HG03066 (cell line): ENCODE measurements around the gene DNAAF8.
"Not testable (repeated sequence)": the region's sequence is repeated elsewhere in the genome, so short reads cannot be mapped to it uniquely, and the experiment has no call there.

Source experiments
- ATAC-seq: cut with Tn5 transposase; IDR thresholded peaks from one replicate; pipeline ENCODE4 v1.9.1; 2021; ENCODE audit warnings: low read depth; ENCODE audit not compliant: unreplicated experiment

The DNAAF8 gene

DNA sequence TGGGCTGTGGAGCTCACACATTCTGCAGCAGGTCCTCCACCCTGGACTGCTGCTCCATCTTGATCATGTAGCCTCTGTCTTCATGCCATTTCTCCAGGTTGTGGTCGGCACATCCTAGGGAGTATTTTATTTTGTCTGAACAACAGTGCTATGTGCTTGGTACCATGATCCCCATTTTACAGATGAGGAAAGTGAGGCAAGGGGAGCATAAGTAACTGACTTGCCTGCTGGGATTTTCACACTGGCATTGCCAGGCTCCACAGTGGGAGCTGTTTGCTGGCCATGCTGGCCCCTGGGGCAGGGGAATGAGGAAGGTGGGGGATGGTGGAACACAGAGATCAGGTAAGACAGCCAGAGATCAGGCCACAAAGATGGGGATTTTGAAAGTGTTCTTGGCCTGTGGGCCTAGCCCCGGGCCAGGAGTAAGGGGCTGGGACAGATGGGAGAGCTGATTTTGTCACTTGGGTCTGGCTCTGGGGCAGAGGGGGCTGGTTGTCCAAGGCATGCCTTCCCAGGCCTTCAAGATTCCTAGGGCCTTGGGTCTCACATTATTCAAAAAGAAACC, 41.9 kb downstream of the DNAAF8 start:
- no peak for ATAC-seq

DNA sequence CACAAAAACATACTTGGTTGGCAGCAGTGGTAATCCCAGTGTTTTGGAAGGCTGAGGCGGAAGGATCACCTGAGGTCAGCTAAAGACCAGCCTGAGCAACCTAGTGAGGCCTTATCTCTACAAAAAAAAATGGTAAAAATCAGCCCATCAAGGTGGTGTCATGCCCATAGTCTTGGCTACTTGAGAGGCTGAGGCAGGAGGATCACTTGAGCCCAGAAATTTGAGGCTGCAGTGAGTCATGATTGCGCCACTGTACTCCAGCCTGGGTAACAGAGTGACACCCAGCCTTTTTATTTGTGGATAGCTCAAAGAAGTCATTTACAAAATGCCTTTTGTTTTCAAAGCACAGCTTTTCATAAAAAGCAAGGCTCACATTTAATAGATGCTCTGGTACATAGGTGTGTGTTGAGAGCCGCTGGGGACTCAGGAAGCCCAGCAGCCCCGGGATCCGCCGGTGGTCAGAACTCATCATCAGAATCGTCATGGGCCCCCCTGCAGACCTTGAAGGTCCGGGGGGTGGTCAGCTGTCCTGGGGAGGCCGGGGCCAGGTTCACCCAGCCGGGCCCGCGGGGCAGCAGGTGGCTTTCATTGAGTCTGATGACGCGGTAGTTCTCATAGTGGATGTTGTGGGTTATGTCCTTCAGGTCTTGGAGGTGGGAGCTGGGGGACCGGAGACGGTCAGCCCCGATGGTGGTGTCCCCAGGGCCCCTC, 43.2 kb downstream of the DNAAF8 start:
- no peak for ATAC-seq

DNA sequence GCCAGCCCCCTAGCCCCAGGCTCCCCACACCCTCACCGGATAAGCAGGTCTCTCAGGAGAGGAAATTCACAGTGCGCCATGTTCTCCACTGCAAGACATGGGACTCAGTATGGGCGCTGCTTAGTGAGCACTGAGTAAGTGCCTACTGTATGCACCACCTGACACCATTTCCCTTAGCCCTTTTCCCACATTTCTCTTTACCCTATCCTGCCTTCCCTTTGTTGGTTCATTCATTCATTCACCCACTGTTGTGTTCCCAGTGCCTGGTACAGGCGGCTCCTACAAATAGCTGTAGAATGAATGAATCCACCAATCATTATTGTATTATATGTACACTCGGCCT, 43.7 kb downstream of the DNAAF8 start:
- no peak for ATAC-seq

DNA sequence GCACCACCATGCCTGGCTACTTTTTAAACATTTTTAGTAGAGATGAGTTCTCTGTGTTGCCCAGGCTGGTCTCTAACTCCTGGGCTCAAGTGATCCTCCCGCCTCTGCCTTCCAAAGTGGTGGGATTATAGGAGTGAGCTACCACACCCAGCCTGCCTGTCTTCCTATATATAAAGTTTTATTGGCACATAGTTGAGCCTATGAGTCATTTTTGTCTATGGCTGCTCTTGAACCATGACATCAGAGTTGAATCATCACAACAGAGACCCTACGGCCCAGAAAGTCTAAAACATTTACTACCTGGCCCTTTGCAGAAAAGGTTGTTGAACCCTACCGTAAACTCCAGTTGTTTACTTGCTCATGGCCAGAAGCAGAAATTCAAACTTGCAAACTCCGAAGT, 45.9 kb downstream of the DNAAF8 start:
- ATAC-seq = no peak

DNA sequence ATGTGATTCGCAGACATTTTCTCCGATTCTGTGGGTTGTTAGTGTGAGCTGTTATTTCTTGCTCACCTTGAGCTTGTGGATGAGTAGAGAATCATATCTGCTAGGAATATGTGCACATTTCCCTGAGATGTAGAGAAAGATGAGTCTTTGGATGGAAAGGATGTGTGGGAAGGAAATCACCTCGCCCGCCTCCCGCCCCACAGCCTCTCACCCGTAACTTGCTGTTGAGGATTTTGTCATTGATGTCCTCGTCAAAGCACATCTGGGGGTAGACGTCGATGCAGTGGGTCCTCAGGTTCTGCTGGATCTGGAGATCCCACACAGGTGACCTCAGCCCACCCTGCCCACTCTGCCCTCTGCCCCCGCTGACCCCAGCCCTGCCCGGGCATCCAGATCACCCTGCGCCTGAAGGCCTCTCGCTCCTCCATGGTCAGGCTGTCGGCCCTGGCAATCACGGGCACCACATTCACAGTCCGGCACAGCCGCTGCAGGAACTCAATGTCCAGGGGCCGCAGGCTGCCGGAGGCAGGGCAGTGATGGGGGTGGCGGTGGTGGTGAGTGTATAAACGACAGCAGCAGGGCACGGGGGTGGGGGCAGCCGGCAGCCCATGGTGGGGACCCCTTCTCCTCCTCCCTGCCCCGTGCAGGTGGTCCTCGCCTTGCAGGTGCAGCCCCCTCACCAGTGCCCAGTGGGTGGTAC, 49.1 kb downstream of the DNAAF8 start:
- no peak for ATAC-seq

DNA sequence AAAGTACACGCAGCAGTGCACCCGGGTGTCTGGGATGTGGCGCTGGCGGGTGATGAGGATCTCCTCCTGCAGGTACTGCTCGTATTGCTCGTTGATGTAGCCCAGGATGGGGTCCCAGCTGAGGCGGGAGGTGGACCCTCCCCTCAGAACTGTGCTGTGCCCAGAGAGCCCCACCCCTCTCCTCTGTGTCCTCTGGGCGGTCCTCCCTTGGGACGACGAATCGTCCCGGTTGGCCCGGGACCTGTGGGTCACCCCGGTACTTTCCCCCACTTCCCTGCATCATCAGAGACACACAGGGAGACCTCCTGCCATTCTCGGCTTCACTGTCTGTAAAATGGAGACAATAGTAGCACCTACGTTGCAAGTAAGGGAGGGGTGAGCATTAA, 49.6 kb downstream of the DNAAF8 start:
- ATAC-seq = no peak

DNA sequence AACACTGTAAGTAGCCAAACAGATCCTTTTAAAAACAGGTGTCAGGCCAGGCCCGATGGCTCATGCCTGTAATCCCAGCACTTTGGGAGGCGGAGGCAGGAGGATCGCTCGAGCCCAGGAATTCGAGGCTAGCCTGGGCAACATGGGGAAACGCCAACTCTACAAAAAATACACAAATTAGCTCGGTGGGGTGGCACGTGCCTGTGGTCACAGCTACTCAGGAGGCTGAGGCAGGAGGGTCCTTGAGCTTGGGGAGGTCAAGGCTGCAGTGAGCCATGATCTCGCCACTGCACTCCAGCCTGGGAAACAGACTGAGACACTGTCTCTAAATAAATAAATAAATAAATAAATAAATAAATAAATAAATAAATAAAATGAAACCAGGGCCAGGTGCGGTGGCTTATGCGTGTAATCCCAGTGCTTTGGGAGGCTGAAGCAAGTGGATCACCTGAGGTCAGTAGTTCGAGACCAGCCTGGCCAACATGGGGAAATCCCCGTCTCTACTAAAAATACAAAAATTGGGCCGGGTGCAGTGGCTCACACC, 50.2 kb downstream of the DNAAF8 start:
- not testable (repeated sequence) for ATAC-seq

DNA sequence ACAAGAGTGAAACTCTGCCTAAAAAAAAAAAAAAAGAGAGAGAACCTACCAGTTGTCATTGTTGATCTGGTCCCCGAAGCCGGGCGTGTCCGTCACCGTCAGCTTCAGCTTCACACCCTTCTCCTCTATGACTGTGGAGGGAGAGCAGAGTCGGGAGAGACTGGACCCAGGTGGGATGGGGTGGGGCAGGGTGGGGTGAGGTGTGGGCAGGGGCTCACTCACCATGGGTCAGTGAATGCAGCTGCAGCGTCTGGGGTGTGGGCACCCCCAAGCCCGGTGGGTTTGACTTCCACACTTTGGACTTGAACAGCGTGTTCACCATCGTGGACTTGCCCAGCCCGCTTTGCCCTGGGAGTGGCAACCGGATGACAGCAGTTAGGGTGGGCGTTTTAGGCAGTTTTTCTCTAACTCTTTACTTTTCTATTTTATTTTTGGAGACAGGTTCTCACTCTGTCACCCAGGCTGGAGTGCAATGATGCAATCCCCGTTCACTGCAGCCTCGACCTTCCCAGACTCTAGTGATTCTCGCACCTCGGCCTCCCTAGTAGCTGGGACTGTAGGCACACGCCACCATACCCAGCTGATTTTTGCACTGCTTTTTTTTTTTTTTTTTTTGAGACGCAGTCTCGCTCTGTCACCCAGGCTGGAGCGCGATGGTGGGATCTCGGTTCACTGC, 51.6 kb downstream of the DNAAF8 start:
- ATAC-seq = no peak

DNA sequence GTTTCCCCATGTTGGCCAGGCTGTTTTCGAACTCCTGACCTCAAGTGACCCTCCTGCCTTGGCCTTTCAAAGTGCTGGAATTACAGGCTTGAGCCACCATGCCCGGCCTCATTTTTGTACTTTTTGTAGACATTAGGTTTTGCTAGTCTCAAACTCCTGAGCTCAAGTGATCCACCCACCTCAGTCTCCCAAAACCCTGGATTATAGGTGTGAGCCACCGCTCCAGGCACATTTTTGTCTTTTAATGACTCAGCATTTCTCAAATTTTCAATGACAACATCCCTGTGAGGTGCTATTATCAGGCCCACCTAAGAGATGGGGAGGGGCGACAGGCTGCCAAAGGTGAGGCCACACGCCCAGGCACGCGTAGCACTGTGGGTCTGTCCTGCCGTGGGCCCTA, 52.7 kb downstream of the DNAAF8 start:
- no peak for ATAC-seq

DNA sequence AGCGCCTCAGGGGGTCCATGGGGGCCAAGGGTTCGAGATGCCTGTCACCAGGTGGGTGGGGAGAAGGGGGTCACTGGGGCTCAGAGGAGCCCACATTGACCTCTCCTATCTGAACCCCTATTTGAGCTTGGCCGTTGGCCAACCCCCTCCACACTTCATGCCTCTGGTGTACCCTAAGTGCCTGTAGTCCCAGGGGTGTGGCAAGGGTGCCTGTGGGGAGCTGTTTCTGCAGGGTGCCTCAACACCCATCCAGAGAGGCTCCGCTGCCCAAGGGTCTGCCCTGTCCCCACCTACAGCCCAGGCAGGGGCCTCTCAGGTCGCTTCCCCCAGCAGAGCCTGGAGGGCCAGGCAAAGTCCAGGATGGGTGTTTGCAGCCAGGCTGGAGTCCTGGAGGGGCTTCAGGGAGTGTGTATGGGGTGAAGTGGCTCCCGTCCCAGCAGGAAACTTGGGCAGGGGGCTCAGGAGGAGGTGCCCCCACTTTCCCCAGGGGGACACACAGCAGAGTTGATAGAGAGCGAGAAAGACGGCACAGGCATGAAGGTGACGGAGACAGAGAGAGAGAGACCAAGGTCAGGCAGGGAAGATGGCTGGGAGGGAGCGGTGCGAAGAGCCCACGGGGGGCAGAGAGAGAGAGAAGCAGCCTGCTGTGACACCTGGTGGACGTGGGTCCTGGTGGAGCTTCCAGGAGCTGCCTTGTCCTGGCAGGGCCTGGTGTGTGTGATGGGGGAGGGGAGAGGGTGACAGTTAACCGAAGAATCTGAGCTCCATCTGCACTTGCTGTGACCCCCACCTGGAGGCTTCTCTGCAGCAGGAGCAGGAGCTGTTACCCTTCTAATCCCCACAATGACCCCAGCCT, 53.5 kb downstream of the DNAAF8 start, which contains the start of gene SEPTIN12:
Gene SEPTIN12, minus strand, starts transcription at position 719 of the 856 bp plus-strand sequence. Its CDS starts 700 bp downstream, at position 19.
- no peak for ATAC-seq

DNA sequence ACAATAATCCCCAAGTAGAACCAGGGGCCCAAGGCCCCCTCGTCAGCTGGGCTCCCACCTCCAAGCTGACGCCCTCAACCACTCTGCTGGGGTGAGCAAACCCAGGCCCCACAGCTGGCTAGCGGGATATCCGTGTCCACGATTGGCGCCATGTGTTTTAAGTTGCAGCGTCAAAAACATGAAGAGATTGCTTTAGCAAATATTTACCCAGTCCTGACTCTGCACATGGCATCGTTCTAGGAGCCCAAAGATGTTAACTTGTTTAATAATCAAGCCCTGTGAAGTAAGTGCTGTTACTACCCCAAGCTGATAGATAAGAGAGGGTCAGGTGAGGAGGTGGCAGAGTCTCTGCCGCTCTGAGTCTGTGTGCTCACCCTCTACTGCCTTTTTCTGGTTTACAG, 54.2 kb downstream of the DNAAF8 start:
- ATAC-seq = no peak

DNA sequence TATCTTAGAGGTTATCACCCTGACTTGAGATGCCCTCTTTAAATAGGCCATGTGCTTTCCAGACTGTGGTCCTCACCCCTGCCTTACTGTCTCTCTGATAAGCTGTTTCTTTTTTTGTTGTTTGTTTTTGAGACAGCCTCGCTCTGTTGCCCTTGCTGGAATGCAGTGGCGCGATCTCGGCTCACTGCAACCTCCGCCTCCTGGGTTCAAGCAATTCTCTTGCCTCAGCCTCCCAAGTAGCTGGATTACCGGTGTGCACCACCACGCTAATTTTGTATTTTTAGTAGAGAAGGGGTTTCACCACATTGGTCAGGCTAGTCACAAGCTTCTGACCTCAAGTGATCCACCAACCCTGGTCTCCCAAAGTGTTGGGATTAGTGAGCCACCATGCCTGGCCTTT, 54.6 kb downstream of the DNAAF8 start:
- no peak for ATAC-seq

DNA sequence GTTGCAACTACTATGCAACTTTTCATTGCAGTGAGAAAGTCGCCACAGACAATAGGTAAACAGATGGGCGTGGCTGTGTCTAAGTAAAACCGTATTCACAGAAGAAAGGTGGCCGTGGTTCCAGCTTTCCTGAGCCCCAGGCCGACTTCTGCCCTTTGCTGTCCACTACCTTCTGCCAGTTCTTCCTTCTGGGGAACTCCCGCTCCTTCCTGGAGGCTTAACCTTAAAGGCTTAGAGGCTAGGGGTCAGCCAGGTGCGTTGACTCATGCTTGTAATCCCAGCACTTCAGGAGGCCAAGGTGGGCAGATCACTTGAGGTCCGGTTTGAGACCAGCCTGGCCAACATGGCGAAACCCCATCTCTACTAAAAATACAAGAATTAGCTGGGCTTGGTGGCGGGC, 55.9 kb downstream of the DNAAF8 start:
- ATAC-seq = no peak

DNA sequence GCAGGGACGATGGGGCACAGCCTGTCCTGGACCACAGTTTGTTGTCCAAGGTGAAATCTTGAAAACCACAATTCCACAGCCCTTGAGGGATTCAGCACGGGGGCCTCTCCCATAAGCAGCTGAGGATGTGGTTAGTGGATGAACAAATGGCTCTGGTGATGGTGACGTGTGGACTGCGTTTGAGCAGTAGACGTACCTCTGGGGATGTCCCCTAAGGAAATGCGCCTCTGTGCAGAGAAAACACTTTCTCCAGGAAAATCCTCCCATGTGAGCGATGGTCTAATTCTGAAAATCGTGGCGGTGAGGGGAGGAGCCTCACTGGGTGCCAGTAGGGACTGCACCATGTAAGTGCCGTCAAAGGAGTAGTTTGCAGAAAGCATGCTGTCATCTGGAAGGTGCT, 56.5 kb downstream of the DNAAF8 start:
- ATAC-seq = no peak

DNA sequence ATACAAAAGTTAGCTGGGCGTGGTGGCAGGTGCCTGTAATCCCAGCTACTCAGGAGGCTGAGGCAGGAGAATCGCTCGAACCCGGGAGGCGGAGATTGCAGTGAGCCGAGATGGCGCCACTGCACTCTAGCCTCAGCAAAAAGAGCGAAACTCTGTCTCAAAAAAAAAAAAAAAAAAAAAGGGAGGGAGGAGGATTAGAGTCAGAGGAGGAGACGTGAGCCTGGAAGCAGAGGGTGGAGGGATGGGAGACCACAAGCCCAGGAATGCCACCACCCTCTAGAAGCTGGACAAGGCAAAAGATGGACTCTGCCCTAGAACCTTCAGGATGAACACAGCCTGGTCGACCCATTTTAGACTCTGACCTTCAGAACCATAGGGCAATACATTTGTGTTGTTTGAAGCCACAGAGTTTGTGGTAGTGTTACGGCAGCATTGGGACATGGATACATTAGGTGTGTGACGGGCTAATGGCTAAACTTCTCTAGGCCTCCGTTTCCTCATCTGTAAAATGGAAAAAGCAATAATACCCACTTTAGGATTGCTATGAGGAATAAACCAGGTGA, 58.7 kb downstream of the DNAAF8 start:
- no peak for ATAC-seq

DNA sequence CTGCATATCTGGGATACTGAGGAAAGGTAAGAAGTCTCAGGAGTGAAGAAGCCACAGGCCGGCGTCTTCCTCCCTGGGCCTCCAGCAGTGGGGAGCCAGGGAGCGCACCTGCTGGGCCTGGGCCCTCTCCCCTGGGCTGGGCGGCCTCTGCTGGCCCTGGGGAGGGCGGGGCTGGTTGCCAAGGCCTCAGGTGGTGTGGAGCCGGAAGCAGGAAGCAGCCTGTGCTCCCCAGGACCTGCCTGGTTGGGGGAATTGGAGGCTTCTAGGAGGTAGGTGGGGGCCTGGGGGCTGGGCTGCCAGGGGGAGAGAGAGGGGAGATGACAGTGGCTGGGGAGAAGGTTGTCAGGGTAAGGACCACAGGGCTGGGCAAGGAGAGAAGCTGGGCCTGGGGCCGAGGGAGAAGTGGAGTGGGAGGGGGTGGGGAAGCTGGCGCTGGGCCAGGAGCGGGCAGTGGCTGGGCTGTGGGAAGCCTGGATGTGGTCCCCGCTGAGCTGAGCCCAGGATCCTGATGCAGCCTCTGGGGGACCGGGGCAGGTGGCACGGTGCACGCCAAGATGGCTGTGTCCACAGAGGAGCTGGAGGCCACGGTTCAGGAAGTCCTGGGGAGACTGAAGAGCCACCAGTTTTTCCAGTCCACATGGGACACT, 61.0 kb downstream of the DNAAF8 start, which contains the start of gene SMIM22:
Gene SMIM22, plus strand, starts transcription at position 189 of the 647 bp plus-strand sequence. Its CDS starts 366 bp downstream, at position 555.
- no peak for ATAC-seq

DNA sequence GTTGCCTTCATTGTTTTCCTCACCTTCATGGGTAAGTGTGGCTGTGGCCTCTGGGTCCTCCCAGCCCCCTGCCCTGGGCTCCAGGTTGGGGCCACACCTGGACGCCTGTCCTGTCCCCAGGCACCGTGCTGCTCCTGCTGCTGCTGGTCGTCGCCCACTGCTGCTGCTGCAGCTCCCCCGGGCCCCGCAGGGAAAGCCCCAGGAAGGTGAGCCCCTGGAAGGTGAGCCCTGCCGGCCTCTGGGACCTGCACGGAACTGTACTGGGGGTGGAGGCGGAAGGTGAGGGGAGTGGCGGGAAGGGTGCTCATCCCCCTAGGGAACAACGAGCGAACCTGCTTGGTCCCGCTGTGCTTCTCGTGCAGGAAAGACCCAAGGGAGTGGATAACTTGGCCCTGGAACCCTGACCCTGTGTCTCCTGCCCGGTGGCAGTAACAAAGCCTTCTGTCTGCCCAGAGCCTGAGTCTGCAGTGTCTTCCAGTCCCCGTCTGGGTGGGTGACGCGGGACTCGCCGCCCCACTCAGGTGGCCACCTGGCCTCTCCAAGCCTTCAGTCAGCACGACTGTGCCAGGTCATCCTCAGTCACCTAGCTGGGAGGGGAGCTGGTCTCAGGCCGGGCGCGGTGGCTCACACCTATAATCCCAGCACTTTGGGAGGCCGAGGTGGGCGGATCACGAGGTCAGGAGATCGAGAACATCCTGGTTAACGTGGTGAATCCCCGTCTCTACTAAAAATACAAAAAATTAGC, 61.7 kb downstream of the DNAAF8 start:
- ATAC-seq = no peak

DNA sequence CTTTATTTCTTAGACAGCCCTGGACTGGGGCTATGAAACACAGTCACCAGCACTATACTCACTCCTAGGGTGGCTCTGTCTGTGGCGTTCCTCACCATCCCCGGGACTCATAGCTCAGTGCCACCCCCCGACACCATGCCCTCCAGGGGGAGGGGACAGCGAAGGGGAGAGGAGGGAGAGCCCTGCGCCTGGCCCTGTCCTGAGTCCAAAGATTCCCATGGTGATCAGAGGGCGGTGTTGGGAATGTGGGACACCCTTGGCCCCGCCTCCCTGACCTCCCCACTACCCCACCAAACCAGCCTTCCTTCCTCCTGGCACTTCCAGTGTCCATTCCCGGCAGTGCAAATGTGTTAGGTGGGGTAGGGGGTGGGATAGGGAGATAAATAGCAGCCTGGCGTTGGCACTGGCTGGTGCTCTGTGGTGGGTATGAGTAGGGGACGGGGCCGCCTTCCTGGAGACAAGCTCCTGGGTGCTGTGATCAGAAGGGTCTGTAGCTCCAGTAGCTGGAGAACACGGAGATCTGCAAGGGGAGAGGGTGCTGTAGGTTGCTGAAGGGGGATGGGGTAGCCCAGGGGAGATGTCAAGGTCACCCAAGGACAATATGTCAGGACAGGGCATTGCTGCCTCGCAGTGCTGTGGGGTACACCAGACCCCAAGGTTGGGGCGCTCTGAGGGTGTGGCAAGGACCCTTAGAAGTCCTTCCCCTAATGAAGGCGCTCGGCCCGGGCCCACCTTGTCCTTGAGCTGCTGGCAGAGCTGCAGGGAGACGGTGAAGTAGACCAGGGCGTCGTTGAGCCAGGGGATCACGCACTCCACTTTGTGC, 62.9 kb downstream of the DNAAF8 start:
- no peak for ATAC-seq
